ENCODE measurements around the gene SPTBN1. TPM values are rescaled to one million over a fixed set of nuclear protein-coding genes. Genes with fewer than 3 reads are reported as not detected.

The SPTBN1 gene
- total and polyA plus RNA-seq, 2 of the 13 experiments (the other 11 are each of a cell fraction or from before 2014, with no cell fraction given): 123 to 299 TPM

DNA sequence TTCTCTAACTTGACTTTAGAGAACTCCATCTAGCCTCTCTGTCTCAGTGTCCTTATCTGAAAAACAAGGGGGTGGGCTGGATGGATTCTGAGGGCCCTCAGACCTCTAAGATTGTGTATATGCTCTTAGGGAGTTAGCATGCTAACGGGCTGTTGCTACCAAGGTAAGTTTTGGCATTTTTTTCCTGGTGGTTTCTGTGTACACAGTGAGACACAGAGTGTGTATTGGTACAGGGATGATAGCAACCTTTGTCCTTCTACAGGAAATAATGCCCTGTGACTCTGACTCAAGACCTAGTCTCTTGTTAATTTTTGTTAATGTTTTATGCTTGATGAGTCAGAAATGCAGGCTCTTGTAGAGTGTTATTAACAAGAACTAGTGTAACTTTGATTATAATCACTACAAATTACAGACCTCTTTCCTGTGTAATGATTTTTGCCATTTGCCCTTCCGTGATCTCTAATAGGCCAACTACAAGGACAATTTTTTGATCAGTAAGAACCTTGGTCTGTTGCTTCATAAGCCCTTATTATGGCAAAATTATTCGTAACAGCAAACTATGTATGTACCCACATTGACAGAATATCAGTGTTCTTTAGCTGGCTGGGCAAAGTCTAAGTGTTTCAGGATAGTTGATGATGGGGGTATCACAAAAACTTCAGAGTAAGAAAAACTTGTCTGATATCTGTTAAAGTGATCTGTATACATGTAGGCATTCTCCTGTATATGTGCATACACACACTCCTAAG lies 89.7 kb downstream of the SPTBN1 start (continued):
- TF ChIP-seq, protein P1, sequence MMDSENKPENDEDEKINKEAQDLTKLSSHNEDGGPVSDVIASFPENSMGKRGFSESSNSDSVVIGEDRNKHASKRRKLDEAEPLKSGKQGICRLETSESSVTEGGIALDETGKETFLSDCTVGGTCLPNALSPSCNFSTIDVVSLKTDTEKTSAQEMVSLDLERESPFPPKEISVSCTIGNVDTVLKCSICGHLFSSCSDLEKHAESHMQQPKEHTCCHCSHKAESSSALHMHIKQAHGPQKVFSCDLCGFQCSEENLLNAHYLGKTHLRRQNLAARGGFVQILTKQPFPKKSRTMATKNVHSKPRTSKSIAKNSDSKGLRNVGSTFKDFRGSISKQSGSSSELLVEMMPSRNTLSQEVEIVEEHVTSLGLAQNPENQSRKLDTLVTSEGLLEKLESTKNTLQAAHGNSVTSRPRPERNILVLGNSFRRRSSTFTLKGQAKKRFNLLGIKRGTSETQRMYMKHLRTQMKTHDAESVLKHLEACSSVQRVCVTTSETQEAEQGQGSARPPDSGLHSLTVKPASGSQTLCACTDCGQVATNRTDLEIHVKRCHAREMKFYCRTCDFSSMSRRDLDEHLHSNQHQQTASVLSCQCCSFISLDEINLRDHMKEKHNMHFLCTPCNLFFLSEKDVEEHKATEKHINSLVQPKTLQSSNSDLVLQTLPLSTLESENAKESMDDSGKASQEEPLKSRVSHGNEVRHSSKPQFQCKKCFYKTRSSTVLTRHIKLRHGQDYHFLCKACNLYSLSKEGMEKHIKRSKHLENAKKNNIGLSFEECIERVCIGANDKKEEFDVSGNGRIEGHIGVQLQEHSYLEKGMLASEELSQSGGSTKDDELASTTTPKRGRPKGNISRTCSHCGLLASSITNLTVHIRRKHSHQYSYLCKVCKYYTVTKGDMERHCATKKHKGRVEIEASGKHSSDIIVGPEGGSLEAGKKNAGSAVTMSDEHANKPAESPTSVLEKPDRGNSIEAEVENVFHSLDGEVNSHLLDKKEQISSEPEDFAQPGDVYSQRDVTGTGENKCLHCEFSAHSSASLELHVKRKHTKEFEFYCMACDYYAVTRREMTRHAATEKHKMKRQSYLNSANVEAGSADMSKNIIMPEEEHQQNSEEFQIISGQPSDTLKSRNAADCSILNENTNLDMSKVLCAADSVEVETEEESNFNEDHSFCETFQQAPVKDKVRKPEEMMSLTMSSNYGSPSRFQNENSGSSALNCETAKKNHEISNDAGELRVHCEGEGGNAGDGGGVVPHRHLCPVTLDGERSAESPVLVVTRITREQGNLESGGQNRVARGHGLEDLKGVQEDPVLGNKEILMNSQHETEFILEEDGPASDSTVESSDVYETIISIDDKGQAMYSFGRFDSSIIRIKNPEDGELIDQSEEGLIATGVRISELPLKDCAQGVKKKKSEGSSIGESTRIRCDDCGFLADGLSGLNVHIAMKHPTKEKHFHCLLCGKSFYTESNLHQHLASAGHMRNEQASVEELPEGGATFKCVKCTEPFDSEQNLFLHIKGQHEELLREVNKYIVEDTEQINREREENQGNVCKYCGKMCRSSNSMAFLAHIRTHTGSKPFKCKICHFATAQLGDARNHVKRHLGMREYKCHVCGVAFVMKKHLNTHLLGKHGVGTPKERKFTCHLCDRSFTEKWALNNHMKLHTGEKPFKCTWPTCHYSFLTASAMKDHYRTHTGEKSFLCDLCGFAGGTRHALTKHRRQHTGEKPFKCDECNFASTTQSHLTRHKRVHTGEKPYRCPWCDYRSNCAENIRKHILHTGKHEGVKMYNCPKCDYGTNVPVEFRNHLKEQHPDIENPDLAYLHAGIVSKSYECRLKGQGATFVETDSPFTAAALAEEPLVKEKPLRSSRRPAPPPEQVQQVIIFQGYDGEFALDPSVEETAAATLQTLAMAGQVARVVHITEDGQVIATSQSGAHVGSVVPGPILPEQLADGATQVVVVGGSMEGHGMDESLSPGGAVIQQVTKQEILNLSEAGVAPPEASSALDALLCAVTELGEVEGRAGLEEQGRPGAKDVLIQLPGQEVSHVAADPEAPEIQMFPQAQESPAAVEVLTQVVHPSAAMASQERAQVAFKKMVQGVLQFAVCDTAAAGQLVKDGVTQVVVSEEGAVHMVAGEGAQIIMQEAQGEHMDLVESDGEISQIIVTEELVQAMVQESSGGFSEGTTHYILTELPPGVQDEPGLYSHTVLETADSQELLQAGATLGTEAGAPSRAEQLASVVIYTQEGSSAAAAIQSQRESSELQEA (CRISPR knock-in tag; IDR thresholded peaks at IDR 0.05; ENCODE audit: not compliant biosample characterization): no peak
- TF ChIP-seq, protein P2, sequence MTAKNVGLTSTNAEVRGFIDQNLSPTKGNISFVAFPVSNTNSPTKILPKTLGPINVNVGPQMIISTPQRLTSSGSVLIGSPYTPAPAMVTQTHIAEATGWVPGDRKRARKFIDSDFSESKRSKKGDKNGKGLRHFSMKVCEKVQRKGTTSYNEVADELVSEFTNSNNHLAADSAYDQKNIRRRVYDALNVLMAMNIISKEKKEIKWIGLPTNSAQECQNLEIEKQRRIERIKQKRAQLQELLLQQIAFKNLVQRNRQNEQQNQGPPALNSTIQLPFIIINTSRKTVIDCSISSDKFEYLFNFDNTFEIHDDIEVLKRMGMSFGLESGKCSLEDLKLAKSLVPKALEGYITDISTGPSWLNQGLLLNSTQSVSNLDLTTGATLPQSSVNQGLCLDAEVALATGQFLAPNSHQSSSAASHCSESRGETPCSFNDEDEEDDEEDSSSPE (CRISPR knock-in tag; IDR thresholded peaks at IDR 0.05): no peak
- TF ChIP-seq, protein P3, sequence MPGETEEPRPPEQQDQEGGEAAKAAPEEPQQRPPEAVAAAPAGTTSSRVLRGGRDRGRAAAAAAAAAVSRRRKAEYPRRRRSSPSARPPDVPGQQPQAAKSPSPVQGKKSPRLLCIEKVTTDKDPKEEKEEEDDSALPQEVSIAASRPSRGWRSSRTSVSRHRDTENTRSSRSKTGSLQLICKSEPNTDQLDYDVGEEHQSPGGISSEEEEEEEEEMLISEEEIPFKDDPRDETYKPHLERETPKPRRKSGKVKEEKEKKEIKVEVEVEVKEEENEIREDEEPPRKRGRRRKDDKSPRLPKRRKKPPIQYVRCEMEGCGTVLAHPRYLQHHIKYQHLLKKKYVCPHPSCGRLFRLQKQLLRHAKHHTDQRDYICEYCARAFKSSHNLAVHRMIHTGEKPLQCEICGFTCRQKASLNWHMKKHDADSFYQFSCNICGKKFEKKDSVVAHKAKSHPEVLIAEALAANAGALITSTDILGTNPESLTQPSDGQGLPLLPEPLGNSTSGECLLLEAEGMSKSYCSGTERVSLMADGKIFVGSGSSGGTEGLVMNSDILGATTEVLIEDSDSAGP (CRISPR knock-in tag; IDR thresholded peaks at IDR 0.05; ENCODE audit: borderline replicate concordance): no peak
- no peak for TF ChIP-seq ZNF296 (CRISPR knock-in tag; conservative IDR thresholded peaks at IDR 0.05)
- TF ChIP-seq ZMYM4 (CRISPR knock-in tag; IDR thresholded peaks at IDR 0.05): peak; percentile 48; the same call in 1 of the 2 replicates
- TF ChIP-seq CBX2 (IDR thresholded peaks at IDR 0.05; ENCODE audit: low read depth, low read length): no peak
- TF ChIP-seq CBX2 (CRISPR knock-in tag; IDR thresholded peaks at IDR 0.05; ENCODE audit: low read depth): no peak
- TF ChIP-seq ZNF230 (CRISPR knock-in tag; IDR thresholded peaks at IDR 0.05): no peak
- TF ChIP-seq NKX3-1 (CRISPR knock-in tag; IDR thresholded peaks at IDR 0.05): no peak
- TF ChIP-seq, protein P4, sequence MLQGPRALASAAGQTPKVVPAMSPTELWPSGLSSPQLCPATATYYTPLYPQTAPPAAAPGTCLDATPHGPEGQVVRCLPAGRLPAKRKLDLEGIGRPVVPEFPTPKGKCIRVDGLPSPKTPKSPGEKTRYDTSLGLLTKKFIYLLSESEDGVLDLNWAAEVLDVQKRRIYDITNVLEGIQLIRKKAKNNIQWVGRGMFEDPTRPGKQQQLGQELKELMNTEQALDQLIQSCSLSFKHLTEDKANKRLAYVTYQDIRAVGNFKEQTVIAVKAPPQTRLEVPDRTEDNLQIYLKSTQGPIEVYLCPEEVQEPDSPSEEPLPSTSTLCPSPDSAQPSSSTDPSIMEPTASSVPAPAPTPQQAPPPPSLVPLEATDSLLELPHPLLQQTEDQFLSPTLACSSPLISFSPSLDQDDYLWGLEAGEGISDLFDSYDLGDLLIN (CRISPR knock-in tag; IDR thresholded peaks at IDR 0.05; ENCODE audit: borderline replicate concordance): no peak
- no peak for TF ChIP-seq PCBP1 (IDR thresholded peaks at IDR 0.05; ENCODE audit: borderline replicate concordance, low read depth, low read length)
- TF ChIP-seq ZNF891 (CRISPR knock-in tag; IDR thresholded peaks at IDR 0.05): no peak
- no peak for TF ChIP-seq ZNF20 (CRISPR knock-in tag; IDR thresholded peaks at IDR 0.05)
- TF ChIP-seq, protein P5, sequence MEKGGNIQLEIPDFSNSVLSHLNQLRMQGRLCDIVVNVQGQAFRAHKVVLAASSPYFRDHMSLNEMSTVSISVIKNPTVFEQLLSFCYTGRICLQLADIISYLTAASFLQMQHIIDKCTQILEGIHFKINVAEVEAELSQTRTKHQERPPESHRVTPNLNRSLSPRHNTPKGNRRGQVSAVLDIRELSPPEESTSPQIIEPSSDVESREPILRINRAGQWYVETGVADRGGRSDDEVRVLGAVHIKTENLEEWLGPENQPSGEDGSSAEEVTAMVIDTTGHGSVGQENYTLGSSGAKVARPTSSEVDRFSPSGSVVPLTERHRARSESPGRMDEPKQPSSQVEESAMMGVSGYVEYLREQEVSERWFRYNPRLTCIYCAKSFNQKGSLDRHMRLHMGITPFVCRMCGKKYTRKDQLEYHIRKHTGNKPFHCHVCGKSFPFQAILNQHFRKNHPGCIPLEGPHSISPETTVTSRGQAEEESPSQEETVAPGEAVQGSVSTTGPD (CRISPR knock-in tag; IDR thresholded peaks at IDR 0.05): peak; percentile 90
- TF ChIP-seq NCOR1 (IDR thresholded peaks at IDR 0.05; ENCODE audit: borderline replicate concordance, low read length): peak; percentile 97
